Muscle layer of duodenum (tissue), 2 donors: ENCODE measurements around the gene PSMD14.

Source experiments
- H3K27ac ChIP-seq: one replicate; pipeline ENCODE4 v1.7.0; 2013; ENCODE audit warnings: mild to moderate bottlenecking, low read length
- H3K27me3 ChIP-seq: one replicate; pipeline ENCODE4 v1.7.0; 2013; ENCODE audit warnings: low read depth, mild to moderate bottlenecking, control low read depth, low read length
- H3K36me3 ChIP-seq, 2 donors: one replicate each; pipeline ENCODE4 v1.7.0; 2013; ENCODE audit warnings: low read length in 2 of 2, control low read depth in 1 of 2, mild to moderate bottlenecking in 1 of 2; ENCODE audit not compliant: insufficient read depth in 2 of 2, control insufficient read depth in 1 of 2
- H3K4me1 ChIP-seq, 2 donors: one replicate each; pipeline ENCODE4 v1.7.0; 2013; ENCODE audit warnings: low read length in 2 of 2, mild to moderate bottlenecking in 2 of 2, control low read depth in 1 of 2, moderate library complexity in 1 of 2; ENCODE audit not compliant: insufficient read depth in 2 of 2, control insufficient read depth in 1 of 2
- H3K4me3 ChIP-seq, 2 donors: one replicate each; pipeline ENCODE4 v1.7.0; 2013; ENCODE audit warnings: low read length in 2 of 2, low read depth in 1 of 2, mild to moderate bottlenecking in 1 of 2
- H3K9me3 ChIP-seq, 2 donors: one replicate each; pipeline ENCODE4 v1.7.0; 2013; ENCODE audit warnings: low read length in 2 of 2, control low read depth in 1 of 2, mild to moderate bottlenecking in 1 of 2; ENCODE audit not compliant: control insufficient read depth in 1 of 2
- donor health status: healthy.

The PSMD14 gene

DNA sequence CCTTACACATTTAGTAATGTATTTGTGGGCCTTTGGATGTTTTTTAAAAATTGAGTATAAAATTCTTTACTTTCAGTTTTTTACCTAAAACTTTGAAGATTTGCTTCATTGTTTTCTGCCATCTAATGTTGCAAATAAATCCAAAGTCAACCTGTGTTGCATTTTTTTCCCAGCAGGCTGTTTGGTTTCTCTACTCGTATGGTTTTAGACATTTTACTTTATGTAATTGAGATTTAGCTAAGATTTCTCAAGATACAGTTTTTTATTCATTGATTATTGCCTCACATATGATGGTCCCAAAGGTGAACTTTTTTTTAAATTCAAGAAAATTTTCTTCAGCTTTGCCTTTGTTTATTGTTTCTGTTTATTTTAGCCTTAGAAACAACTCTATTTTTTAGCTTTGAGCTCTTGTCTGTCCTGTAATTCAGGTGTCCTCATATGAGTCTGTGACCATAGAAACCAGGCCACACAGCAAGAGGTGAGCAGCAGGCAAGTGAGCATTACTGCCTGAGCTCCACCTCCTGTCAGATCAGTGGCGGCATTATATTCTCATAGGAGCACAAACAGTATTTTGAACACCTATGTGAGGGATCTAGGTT, 54.4 kb downstream of the PSMD14 start:
- peaks cover 9 to 10% of the 10 kb centered on the region in 2 donors for H3K9me3 ChIP-seq
- no peaks in the 10 kb centered on the region for H3K4me1 ChIP-seq
- no peaks in the 10 kb centered on the region for H3K27me3 ChIP-seq
- no peak overlapping the region for H3K27ac ChIP-seq
- H3K4me3 ChIP-seq = no peak overlapping the region
- H3K36me3 ChIP-seq = peaks cover 0 to 8% of the 10 kb centered on the region in 2 donors

GRCh38 chr2:161367675-161368074, 59.5 kb downstream of the PSMD14 start:
- Histone ChIP-seq H3K9me3 (peaks cover 4 to 7% of the 10 kb centered on the region in 2 donors), H3K36me3 (peaks cover 15 to 23% of the 10 kb centered on the region in 2 donors), H3K27ac (no peak overlapping the region), H3K4me3 (no peak overlapping the region), H3K4me1 (no peaks in the 10 kb centered on the region), H3K27me3 (no peaks in the 10 kb centered on the region)

- Histone ChIP-seq H3K27me3 (no peaks in the 10 kb centered on the region), H3K4me1 (no peaks in the 10 kb centered on the region), H3K27ac (no peak overlapping the region), H3K9me3 (no peaks in the 10 kb centered on the region), H3K4me3 (no peak overlapping the region), H3K36me3 (peaks cover 15 to 23% of the 10 kb centered on the region in 2 donors)
Observed at GRCh38 chr2:161369311-161369710, 61.1 kb downstream of the PSMD14 start.

GRCh38 chr2:161370981-161371380, 62.8 kb downstream of the PSMD14 start:
- Histone ChIP-seq H3K4me1 (no peaks in the 10 kb centered on the region), H3K9me3 (no peaks in the 10 kb centered on the region), H3K27me3 (no peaks in the 10 kb centered on the region), H3K36me3 (peaks cover 15 to 23% of the 10 kb centered on the region in 2 donors), H3K4me3 (no peak overlapping the region), H3K27ac (no peak overlapping the region)

- Histone ChIP-seq H3K4me3 (no peak overlapping the region), H3K4me1 (no peaks in the 10 kb centered on the region), H3K36me3 (peaks cover 15 to 23% of the 10 kb centered on the region in 2 donors), H3K9me3 (no peaks in the 10 kb centered on the region), H3K27ac (no peak overlapping the region), H3K27me3 (no peaks in the 10 kb centered on the region)
Observed at GRCh38 chr2:161371869-161372268, 63.6 kb downstream of the PSMD14 start.

DNA sequence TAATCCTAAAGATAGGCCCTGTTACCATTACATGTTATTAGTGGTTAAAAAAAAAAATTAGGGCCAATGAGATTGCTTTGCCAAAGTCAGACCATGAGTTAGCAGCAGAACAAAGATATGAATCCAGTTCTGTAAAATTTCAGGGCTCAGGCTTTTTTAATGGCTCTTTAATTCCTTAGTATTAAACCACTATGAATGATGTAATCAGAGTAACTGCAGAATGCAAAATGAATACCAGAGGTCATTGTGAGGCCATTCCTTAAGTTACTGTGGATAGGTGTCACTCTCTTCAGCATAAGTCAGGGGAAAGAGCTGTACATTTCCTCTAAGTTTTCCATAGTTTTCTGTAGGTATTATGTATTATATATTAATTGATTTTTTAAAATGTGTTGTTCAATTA, 65.7 kb downstream of the PSMD14 start:
- Histone ChIP-seq H3K4me1 (no peaks in the 10 kb centered on the region), H3K27me3 (no peaks in the 10 kb centered on the region), H3K4me3 (no peak overlapping the region), H3K27ac (no peak overlapping the region), H3K9me3 (no peaks in the 10 kb centered on the region), H3K36me3 (peaks cover 6 to 23% of the 10 kb centered on the region in 2 donors)

DNA sequence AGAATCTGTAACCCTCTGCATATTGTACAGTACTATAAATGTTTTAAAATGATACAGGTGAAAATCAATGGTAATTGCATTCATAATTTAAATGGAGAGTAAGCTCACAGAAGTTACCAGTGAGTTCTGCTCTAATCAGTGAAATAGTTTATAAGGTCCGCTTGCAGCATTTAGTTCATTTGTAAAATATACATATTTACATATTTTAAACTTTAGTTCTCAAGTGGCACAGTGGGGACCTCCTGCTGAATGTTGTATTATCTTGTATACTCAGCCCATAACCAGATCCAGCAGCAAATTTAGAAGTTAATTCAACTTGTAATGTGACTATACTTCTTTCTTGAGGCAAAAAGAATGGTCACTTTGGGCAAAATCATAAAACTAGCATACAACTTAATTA, 66.2 kb downstream of the PSMD14 start:
- H3K27ac ChIP-seq = no peak overlapping the region
- H3K36me3 ChIP-seq = peaks cover 6 to 23% of the 10 kb centered on the region in 2 donors
- no peaks in the 10 kb centered on the region for H3K9me3 ChIP-seq
- H3K4me1 ChIP-seq = no peaks in the 10 kb centered on the region
- H3K4me3 ChIP-seq = no peak overlapping the region
- no peaks in the 10 kb centered on the region for H3K27me3 ChIP-seq

DNA sequence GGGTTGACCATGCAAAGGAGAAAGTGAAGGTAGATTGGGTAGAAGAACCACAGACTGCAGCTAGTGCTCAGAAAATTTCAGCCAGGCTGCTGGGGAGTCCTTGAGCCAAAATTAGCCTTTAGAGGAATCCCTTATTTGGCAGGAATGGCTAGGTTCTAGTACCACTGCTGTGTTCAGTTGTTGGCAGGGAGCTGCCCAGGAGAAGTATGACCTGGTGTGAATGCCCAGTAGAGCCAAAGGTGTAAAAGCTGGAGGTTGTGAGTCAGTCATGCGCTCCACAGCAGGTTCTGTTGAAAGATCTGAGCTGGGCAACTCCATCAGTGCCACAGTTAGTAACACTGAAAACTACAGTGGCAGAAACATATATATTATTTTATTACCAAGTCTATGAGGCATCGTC, 71.5 kb downstream of the PSMD14 start:
- no peaks in the 10 kb centered on the region for H3K36me3 ChIP-seq
- H3K27ac ChIP-seq = no peak overlapping the region
- H3K9me3 ChIP-seq = no peaks in the 10 kb centered on the region
- H3K4me1 ChIP-seq = no peaks in the 10 kb centered on the region
- H3K4me3 ChIP-seq = no peak overlapping the region
- H3K27me3 ChIP-seq = no peaks in the 10 kb centered on the region

- Histone ChIP-seq H3K27ac (no peak overlapping the region), H3K4me1 (no peaks in the 10 kb centered on the region), H3K9me3 (no peaks in the 10 kb centered on the region), H3K27me3 (no peaks in the 10 kb centered on the region), H3K4me3 (no peak overlapping the region), H3K36me3 (peaks cover 0 to 3% of the 10 kb centered on the region in 2 donors)
Observed at GRCh38 chr2:161381546-161381945, 73.3 kb downstream of the PSMD14 start.

- no peak overlapping the region for H3K4me3 ChIP-seq
- H3K36me3 ChIP-seq = peaks cover 0 to 8% of the 10 kb centered on the region in 2 donors
- H3K9me3 ChIP-seq = no peaks in the 10 kb centered on the region
- H3K27ac ChIP-seq = no peak overlapping the region
- no peaks in the 10 kb centered on the region for H3K27me3 ChIP-seq
- H3K4me1 ChIP-seq = no peaks in the 10 kb centered on the region
Observed at GRCh38 chr2:161382747-161383146, 74.5 kb downstream of the PSMD14 start.

GRCh38 chr2:161384864-161385263, 76.6 kb downstream of the PSMD14 start:
- Histone ChIP-seq H3K27ac (no peak overlapping the region), H3K9me3 (no peaks in the 10 kb centered on the region), H3K36me3 (peaks cover 0 to 8% of the 10 kb centered on the region in 2 donors), H3K27me3 (no peaks in the 10 kb centered on the region), H3K4me3 (no peak overlapping the region), H3K4me1 (no peaks in the 10 kb centered on the region)

DNA sequence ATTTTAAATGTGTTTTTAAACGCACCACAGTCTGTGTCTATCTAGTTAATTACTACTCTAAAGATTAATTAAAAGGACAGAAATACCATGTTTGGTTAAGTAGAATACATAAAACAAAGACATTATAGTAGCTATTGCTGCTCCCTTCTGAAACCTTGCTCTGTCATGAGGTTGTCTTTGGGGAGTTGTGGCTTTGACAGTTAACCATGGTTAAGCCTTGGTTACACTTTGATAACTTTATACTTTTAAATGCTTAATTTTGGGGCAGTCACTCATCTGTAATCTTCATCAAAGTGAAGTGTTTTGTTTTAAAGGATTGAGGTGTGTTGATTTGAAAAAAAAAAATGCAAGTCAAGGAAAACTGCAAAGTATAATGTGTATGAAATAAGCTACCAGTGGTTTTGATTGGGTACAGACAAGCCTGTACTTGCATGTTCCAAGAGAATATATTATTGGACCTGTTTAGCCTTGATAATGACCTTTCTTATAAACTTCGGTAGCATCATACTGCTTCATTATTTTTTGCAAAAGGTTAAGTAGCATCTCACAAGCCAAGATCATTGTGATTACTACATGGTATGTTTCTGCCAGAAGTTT, 78.1 kb downstream of the PSMD14 start:
- Histone ChIP-seq H3K4me1 (no peaks in the 10 kb centered on the region), H3K9me3 (no peaks in the 10 kb centered on the region), H3K36me3 (peaks cover 0 to 8% of the 10 kb centered on the region in 2 donors), H3K27ac (no peak overlapping the region), H3K27me3 (no peaks in the 10 kb centered on the region), H3K4me3 (no peak overlapping the region)
